Duodenal mucosa (tissue), 2 donors: Measurements from ENCODE around the gene LAMA5.

Experiments
- H3K27ac ChIP-seq: one replicate; pipeline ENCODE4 v1.7.0; 2013; ENCODE audit warnings: low read depth, low read length
- H3K27me3 ChIP-seq, 2 donors: one replicate each; pipeline ENCODE4 v1.7.0; 2013; ENCODE audit warnings: low read length in 2 of 2, control low read depth in 1 of 2; ENCODE audit not compliant: insufficient read depth in 2 of 2, control insufficient read depth in 1 of 2
- H3K36me3 ChIP-seq, 2 donors: one replicate each; pipeline ENCODE4 v1.7.0; 2013; ENCODE audit warnings: low read length in 2 of 2, control low read depth in 1 of 2; ENCODE audit not compliant: insufficient read depth in 2 of 2, control insufficient read depth in 1 of 2
- H3K4me1 ChIP-seq, 2 donors: one replicate each; pipeline ENCODE4 v1.7.0; 2013; ENCODE audit warnings: low read length in 2 of 2, control low read depth in 1 of 2; ENCODE audit not compliant: insufficient read depth in 2 of 2, control insufficient read depth in 1 of 2
- H3K4me3 ChIP-seq, 2 donors: one replicate each; pipeline ENCODE4 v1.7.0; 2013; ENCODE audit warnings: low read length in 2 of 2, low read depth in 1 of 2
- H3K9ac ChIP-seq, 2 donors: one replicate each; pipeline ENCODE4 v1.7.0; 2013; ENCODE audit warnings: low read length in 2 of 2, low read depth in 1 of 2
- H3K9me3 ChIP-seq, 2 donors: one replicate each; pipeline ENCODE4 v1.7.0; 2013; ENCODE audit warnings: low read length in 2 of 2, control low read depth in 1 of 2; ENCODE audit not compliant: control insufficient read depth in 1 of 2

The LAMA5 gene

GRCh38 chr20:62363920-62364851 is 2.9 kb downstream of the LAMA5 start:
- H3K27ac ChIP-seq, result peak overlapping the region; percentile 32
- H3K36me3 ChIP-seq, result no peaks in the 10 kb centered on the region
- H3K27me3 ChIP-seq, result peaks cover 7 to 19% of the 10 kb centered on the region in 2 donors
- no peak overlapping the region for H3K4me3 ChIP-seq
- no peaks in the 10 kb centered on the region for H3K9me3 ChIP-seq
- H3K4me1 ChIP-seq, result peaks cover 22 to 27% of the 10 kb centered on the region in 2 donors
- H3K9ac ChIP-seq, result no peak overlapping the region

- H3K27me3 ChIP-seq, result peaks cover 2 to 14% of the 10 kb centered on the region in 2 donors
- no peak overlapping the region for H3K27ac ChIP-seq
- peaks cover 21 to 22% of the 10 kb centered on the region in 2 donors for H3K4me1 ChIP-seq
- no peaks in the 10 kb centered on the region for H3K36me3 ChIP-seq
- no peak overlapping the region for H3K9ac ChIP-seq
- H3K4me3 ChIP-seq, result no peak overlapping the region
- no peaks in the 10 kb centered on the region for H3K9me3 ChIP-seq
Measured at GRCh38 chr20:62362991-62363919, 3.9 kb downstream of the LAMA5 start.

- no peak overlapping the region for H3K27ac ChIP-seq
- H3K36me3 ChIP-seq, result no peaks in the 10 kb centered on the region
- peaks cover 19 to 20% of the 10 kb centered on the region in 2 donors for H3K4me1 ChIP-seq
- H3K4me3 ChIP-seq, result no peak overlapping the region
- no peaks in the 10 kb centered on the region for H3K9me3 ChIP-seq
- no peak overlapping the region for H3K9ac ChIP-seq
- H3K27me3 ChIP-seq, result peaks cover 0 to 14% of the 10 kb centered on the region in 2 donors
Measured at GRCh38 chr20:62362590-62362940, 4.5 kb downstream of the LAMA5 start.

GRCh38 chr20:62361799-62362589 is 5.1 kb downstream of the LAMA5 start:
- H3K4me1 ChIP-seq, result peaks cover 17 to 23% of the 10 kb centered on the region in 2 donors

GRCh38 chr20:62360854-62361798 is 6.0 kb downstream of the LAMA5 start:
- H3K4me3 ChIP-seq, result no peak overlapping the region
- H3K9ac ChIP-seq, result no peak overlapping the region
- H3K9me3 ChIP-seq, result no peaks in the 10 kb centered on the region
- peaks cover 0 to 8% of the 10 kb centered on the region in 2 donors for H3K27me3 ChIP-seq
- no peaks in the 10 kb centered on the region for H3K36me3 ChIP-seq
- H3K27ac ChIP-seq, result peak overlapping the region; percentile 32
- peaks cover 19 to 27% of the 10 kb centered on the region in 2 donors for H3K4me1 ChIP-seq

More at GRCh38 chr20:62361799-62362589, 5.1 kb downstream of the LAMA5 start:
- peak overlapping the region; percentile 32 for H3K27ac ChIP-seq
- H3K27me3 ChIP-seq, result peaks cover 0 to 14% of the 10 kb centered on the region in 2 donors
- H3K9me3 ChIP-seq, result no peaks in the 10 kb centered on the region
- H3K9ac ChIP-seq, result no peak overlapping the region
- H3K4me3 ChIP-seq, result no peak overlapping the region
- no peaks in the 10 kb centered on the region for H3K36me3 ChIP-seq

GRCh38 chr20:62359491-62360121 is 7.5 kb downstream of the LAMA5 start:
- H3K9me3 ChIP-seq, result no peaks in the 10 kb centered on the region
- no peaks in the 10 kb centered on the region for H3K36me3 ChIP-seq
- peaks cover 7 to 35% of the 10 kb centered on the region in 2 donors for H3K4me1 ChIP-seq
- H3K9ac ChIP-seq, result no peak overlapping the region
- H3K27ac ChIP-seq, result peak overlapping the region; percentile 58
- no peak overlapping the region for H3K4me3 ChIP-seq
- H3K27me3 ChIP-seq, result peaks cover 0 to 1% of the 10 kb centered on the region in 2 donors

- Histone ChIP-seq H3K27me3 (no peaks in the 10 kb centered on the region), H3K9me3 (no peaks in the 10 kb centered on the region), H3K27ac (peak overlapping the region; percentile 58), H3K9ac (no peak overlapping the region), H3K4me1 (peaks cover 4 to 35% of the 10 kb centered on the region in 2 donors), H3K36me3 (no peaks in the 10 kb centered on the region), H3K4me3 (no peak overlapping the region)
Measured at GRCh38 chr20:62359043-62359490, 8.0 kb downstream of the LAMA5 start.

- H3K9me3 ChIP-seq, result no peaks in the 10 kb centered on the region
- H3K9ac ChIP-seq, result no peak overlapping the region
- peaks cover 4 to 35% of the 10 kb centered on the region in 2 donors for H3K4me1 ChIP-seq
- H3K36me3 ChIP-seq, result no peaks in the 10 kb centered on the region
- H3K27ac ChIP-seq, result peak overlapping the region; percentile 58
- H3K4me3 ChIP-seq, result no peak overlapping the region
- H3K27me3 ChIP-seq, result no peaks in the 10 kb centered on the region
Measured at GRCh38 chr20:62358171-62359042, 8.7 kb downstream of the LAMA5 start.
